Measurements from ENCODE around the gene GRHL3. TPM values are rescaled to one million over a fixed set of nuclear protein-coding genes. Genes with fewer than 3 reads are reported as not detected.

Gene GRHL3
- total and polyA plus RNA-seq, 10 of the 15 experiments (the other 5 are each of a cell fraction or from before 2014, with no cell fraction given), result 0.07 to 0.87 (median 0.34) TPM

DNA sequence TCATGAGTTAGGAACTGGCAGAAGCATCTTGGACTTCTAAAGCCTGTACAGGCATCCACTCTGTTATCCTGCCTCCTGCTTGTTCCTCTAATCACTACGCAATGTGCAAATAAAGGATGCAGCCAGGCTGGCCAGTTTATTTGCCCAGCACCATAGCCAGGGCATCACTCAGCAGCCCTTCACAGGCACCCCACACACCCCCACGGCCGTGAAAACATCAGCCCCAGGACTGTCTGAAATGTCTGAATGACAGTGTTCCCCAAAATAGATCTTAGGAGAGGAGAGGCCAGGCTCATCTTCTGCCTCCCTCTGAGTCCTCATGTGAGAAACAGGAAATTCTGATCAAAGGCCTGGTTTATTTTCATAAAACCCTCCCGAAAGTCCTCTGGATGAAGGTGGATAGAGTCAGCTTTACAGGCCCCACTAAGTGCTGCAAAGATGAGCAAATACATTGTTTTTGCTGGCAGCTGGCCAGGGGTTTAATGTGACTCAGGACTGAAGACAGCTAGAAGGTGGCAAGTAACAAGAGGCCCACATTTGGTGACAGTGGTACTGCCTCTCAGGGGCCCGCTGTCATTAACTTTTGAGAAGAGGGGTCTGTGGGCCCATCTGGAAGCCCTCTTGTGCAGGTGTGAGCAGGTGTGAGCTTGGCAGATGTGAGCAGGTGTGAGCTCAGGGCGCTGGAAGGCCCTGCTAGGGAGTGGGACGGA lies 32.9 kb downstream of the GRHL3 start:
- no peak for FAIRE-seq

More for the DNA sequence above, 32.9 kb downstream of the GRHL3 start:
- Histone ChIP-seq H3K9ac (ENCODE audit: control insufficient read depth, insufficient read depth, low read length) (no peak overlapping the region), H3K27ac (ENCODE audit: control insufficient read depth, insufficient read depth) (no peak overlapping the region), H4K20me1 (ENCODE audit: control insufficient read depth, insufficient read depth) (no peaks in the 10 kb centered on the region), H3K4me3 (no peak overlapping the region), H3K4me1 (ENCODE audit: control insufficient read depth, insufficient read depth, low read length) (peaks cover 18% of the 10 kb centered on the region), H2AFZ (ENCODE audit: control insufficient read depth, low read depth, low read length) (no peak overlapping the region), H3K36me3 (ENCODE audit: control insufficient read depth in 2 of 2, insufficient read depth in 2 of 2, low read length in 1 of 2) (no peaks in the 10 kb centered on the region), H3K27me3 (replicated peaks in 1 of 2; ENCODE audit: control insufficient read depth in 2 of 2, insufficient read depth in 2 of 2, low read length in 1 of 2) (no peaks in the 10 kb centered on the region; a peak in 2 of 4 replicates), H3K9me3 (replicated peaks; ENCODE audit: control insufficient read depth, insufficient read depth, low read length) (no peaks in the 10 kb centered on the region), H3K79me2 (ENCODE audit: control insufficient read depth, insufficient read depth, low read length) (no peaks in the 10 kb centered on the region), H3K4me2 (ENCODE audit: control insufficient read depth, insufficient read depth) (no peak overlapping the region)
- WGBS (ENCODE audit: insufficient coverage, insufficient replicate concordance, low lambda C conversion rate, missing lambda C conversion rate), result 54% methylated on average over 7 of the region's 7 CpGs
- CTCF ChIA-PET, result interaction anchor here (0.6 kb wide), 1 partner anchor 58 kb away, joined by 3 read pairs; no protein-coding TSS in a partner anchor
- no peak for TF ChIP-seq MTA3 (IDR thresholded peaks at IDR 0.05; ENCODE audit: borderline replicate concordance, low read length)
- TF ChIP-seq, protein P1, sequence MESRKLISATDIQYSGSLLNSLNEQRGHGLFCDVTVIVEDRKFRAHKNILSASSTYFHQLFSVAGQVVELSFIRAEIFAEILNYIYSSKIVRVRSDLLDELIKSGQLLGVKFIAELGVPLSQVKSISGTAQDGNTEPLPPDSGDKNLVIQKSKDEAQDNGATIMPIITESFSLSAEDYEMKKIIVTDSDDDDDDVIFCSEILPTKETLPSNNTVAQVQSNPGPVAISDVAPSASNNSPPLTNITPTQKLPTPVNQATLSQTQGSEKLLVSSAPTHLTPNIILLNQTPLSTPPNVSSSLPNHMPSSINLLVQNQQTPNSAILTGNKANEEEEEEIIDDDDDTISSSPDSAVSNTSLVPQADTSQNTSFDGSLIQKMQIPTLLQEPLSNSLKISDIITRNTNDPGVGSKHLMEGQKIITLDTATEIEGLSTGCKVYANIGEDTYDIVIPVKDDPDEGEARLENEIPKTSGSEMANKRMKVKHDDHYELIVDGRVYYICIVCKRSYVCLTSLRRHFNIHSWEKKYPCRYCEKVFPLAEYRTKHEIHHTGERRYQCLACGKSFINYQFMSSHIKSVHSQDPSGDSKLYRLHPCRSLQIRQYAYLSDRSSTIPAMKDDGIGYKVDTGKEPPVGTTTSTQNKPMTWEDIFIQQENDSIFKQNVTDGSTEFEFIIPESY (IDR thresholded peaks at IDR 0.05), result no peak
- TF ChIP-seq, protein P2, sequence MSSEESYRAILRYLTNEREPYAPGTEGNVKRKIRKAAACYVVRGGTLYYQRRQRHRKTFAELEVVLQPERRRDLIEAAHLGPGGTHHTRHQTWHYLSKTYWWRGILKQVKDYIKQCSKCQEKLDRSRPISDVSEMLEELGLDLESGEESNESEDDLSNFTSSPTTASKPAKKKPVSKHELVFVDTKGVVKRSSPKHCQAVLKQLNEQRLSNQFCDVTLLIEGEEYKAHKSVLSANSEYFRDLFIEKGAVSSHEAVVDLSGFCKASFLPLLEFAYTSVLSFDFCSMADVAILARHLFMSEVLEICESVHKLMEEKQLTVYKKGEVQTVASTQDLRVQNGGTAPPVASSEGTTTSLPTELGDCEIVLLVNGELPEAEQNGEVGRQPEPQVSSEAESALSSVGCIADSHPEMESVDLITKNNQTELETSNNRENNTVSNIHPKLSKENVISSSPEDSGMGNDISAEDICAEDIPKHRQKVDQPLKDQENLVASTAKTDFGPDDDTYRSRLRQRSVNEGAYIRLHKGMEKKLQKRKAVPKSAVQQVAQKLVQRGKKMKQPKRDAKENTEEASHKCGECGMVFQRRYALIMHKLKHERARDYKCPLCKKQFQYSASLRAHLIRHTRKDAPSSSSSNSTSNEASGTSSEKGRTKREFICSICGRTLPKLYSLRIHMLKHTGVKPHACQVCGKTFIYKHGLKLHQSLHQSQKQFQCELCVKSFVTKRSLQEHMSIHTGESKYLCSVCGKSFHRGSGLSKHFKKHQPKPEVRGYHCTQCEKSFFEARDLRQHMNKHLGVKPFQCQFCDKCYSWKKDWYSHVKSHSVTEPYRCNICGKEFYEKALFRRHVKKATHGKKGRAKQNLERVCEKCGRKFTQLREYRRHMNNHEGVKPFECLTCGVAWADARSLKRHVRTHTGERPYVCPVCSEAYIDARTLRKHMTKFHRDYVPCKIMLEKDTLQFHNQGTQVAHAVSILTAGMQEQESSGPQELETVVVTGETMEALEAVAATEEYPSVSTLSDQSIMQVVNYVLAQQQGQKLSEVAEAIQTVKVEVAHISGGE (CRISPR knock-in tag; IDR thresholded peaks at IDR 0.05), result no peak
- no peak for TF ChIP-seq HCFC1 (IDR thresholded peaks at IDR 0.05; ENCODE audit: low read length)
- TF ChIP-seq, protein P3, sequence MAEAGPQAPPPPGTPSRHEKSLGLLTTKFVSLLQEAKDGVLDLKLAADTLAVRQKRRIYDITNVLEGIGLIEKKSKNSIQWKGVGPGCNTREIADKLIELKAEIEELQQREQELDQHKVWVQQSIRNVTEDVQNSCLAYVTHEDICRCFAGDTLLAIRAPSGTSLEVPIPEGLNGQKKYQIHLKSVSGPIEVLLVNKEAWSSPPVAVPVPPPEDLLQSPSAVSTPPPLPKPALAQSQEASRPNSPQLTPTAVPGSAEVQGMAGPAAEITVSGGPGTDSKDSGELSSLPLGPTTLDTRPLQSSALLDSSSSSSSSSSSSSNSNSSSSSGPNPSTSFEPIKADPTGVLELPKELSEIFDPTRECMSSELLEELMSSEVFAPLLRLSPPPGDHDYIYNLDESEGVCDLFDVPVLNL (IDR thresholded peaks at IDR 0.05; ENCODE audit: low read depth, low read length), result no peak
- no peak for TF ChIP-seq HDGF (IDR thresholded peaks at IDR 0.05)
- TF ChIP-seq ZNF622 (IDR thresholded peaks at IDR 0.05), result no peak
- TF ChIP-seq BACH1 (IDR thresholded peaks at IDR 0.05; ENCODE audit: borderline replicate concordance), result no peak
- TF ChIP-seq NR2C1 (IDR thresholded peaks at IDR 0.05), result no peak
- no peak for TF ChIP-seq ASH2L (IDR thresholded peaks at IDR 0.05; ENCODE audit: borderline replicate concordance, low read depth)
- TF ChIP-seq, protein P4, sequence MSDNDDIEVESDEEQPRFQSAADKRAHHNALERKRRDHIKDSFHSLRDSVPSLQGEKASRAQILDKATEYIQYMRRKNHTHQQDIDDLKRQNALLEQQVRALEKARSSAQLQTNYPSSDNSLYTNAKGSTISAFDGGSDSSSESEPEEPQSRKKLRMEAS (IDR thresholded peaks at IDR 0.05; ENCODE audit: low read depth, low read length), result no peak
- TF ChIP-seq CBFB (IDR thresholded peaks at IDR 0.05; ENCODE audit: low read depth), result no peak
- no peak for TF ChIP-seq RELA (IDR thresholded peaks at IDR 0.05; ENCODE audit: borderline replicate concordance, partially characterized antibody)
- intact Hi-C loops (cut with micrococcal nuclease; ENCODE audit: unreplicated experiment) (no loop called here), in situ Hi-C loops (cut with MboI) (no loop called here)
- SMC1A ChIA-PET (ENCODE audit: uncharacterized antibody, unreplicated experiment), result interaction anchor here (0.6 to 2.5 kb wide), 3 partner anchors 33 to 342 kb away, joined by 3 to 9 read pairs (median 3); partner anchors contain the start of gene GRHL3
- POLR2A ChIA-PET, result interaction anchor here (0.9 kb wide), 1 partner anchor 144 kb away, joined by 3 read pairs; no protein-coding TSS in a partner anchor
- RAD21 ChIA-PET (ENCODE audit: unreplicated experiment), result interaction anchor here (1.6 kb wide), 1 partner anchor 153 kb away, joined by 5 read pairs; no protein-coding TSS in a partner anchor
- no TSS peak for BruUV-seq (replicated peaks)
- no peak for ATAC-seq
- DNase-seq (ENCODE audit: low read depth, low spot score), result no peak
